Adrenal gland (tissue), 12 donors: Measurements from ENCODE around the gene USP6NL. TPM values are rescaled to one million over a fixed set of nuclear protein-coding genes. Genes with fewer than 3 reads are reported as not detected.

Source experiments
- DNase-seq, 7 donors: peaks; one replicate each; pipeline ENCODE4 v3.0.0-alpha.2; 2019 to 2020
- H3K27ac ChIP-seq, 5 donors: fragments of 200-600 bp; sonication (generic) in 4 of 5; 1 replicate in 3 of 5; 2 replicates in 2 of 5; pipeline versions ENCODE4 v1.5.1 to v1.8.0; 2016 to 2020; ENCODE audit warnings: mild to moderate bottlenecking in 1 of 5
- H3K27me3 ChIP-seq: fragments of 200-600 bp; 2 replicates; pipeline ENCODE4 v1.8.0; 2021
- H3K36me3 ChIP-seq, 2 donors: fragments of 200-600 bp; replicated peaks in 1 of 2; 1 replicate in 1 of 2; 2 replicates in 1 of 2; pipeline versions ENCODE4 v1.5.1 to v1.8.0; 2018 to 2022
- H3K4me1 ChIP-seq, 2 donors: fragments of 200-600 bp; replicated peaks in 1 of 2; 1 replicate in 1 of 2; 2 replicates in 1 of 2; pipeline versions ENCODE4 v1.5.1 to v1.8.0; 2018 to 2021
- H3K4me3 ChIP-seq, 4 donors: fragments of 200-600 bp; sonication (generic) in 3 of 4; one replicate each; pipeline ENCODE4 v1.5.1; 2016 to 2018
- H3K9me3 ChIP-seq, 3 donors: fragments of 200-600 bp; sonication (generic) in 1 of 3; replicated peaks in 1 of 3; 1 replicate in 2 of 3; 2 replicates in 1 of 3; pipeline versions ENCODE4 v1.5.1 to v1.8.0; 2016 to 2021
- POLR2A ChIP-seq, 2 donors: fragments of 450-650 bp; IDR thresholded peaks; one replicate each; pipeline ENCODE4 v1.6.1; 2017; ENCODE audit warnings: antibody characterized with exemption in 2 of 2, mild to moderate bottlenecking in 2 of 2, moderate library complexity in 1 of 2
- WGBS, 4 donors: extraction: QIAGEN DNeasy Blood & Tissue Kit in 2 of 4; methylation state at CpG; one replicate each; pipeline versions ENCODE4 v1.1.5 to v1.1.7; 2013 to 2017; 5-methylcytosine and 5-hydroxymethylcytosine counted together
- intact Hi-C, 2 donors: fragments of 100-400 bp; cut with DNase I; formaldehyde crosslinking; loops; one replicate each; pipeline versions ENCODE4 v1.14.1 to v1.15.0; 2022 to 2023
- polyA plus RNA-seq, 3 donors: library from polyadenylated mRNA; stranded (reverse); fragments of 200-250 nt in 2 of 3; fragments of 350-450 nt in 1 of 3; fragmentation: Illumina TruSeq in 1 of 3; extraction: RNeasy Lipid Tissue Mini Kit (QIAGEN cat#74804) in 1 of 3; gene quantifications; one replicate each; pipeline ENCODE4 v1.2.3, GENCODE V29; 2013 to 2014
- total RNA-seq, 9 donors: library from RNA; depleted of rRNA in 4 of 9; stranded (reverse); fragments of >200 nt in 4 of 9; fragments of 120-200 nt in 1 of 9; fragmentation: NEBNext Ultra II Directional in 1 of 9; extraction: Animal tissue kit (Norgen Biotek cat#: 25700) in 1 of 9; gene quantifications; one replicate each; pipeline versions ENCODE4 v1.1.0 to v1.2.4, GENCODE V29; 2013 to 2023
- TF ChIP-seq, protein P1 (sequence below), 6 experiments: fragments of 450-650 bp in 4 of 6; fragments of 200-600 bp in 2 of 6; sonication (generic) in 1 of 6; IDR thresholded peaks; 1 replicate in 5 of 6; 2 replicates in 1 of 6; pipeline versions ENCODE4 v1.5.1 to v1.8.0; 2016 to 2021; ENCODE audit warnings: antibody characterized with exemption in 6 of 6, mild to moderate bottlenecking in 2 of 6, moderate library complexity in 1 of 6
- donor health status: healthy with polysubstance abuse.
- donor health status: Bipolar disorder and iron deficiency.
- donor health status: DM: yes; HTN: yes; CAD: no.
- donor health status: DM: no; HTN: no; CAD: no.
- donor health status: DM: no; HTN: no; CAD: no.
- donor health status: DM: yes; HTN: yes; CAD: no.

The USP6NL gene
- total and polyA plus RNA-seq, 12 donors, result 3.5 to 35.1 (median 19.8) TPM

- DNase-seq, result no peak
- no peaks in the 10 kb centered on the region for H3K27me3 ChIP-seq
- 35 to 45% (median 40%) methylated on average over 2 of the region's 2 CpGs for WGBS, 4 donors
- peaks cover 0 to 14% of the 10 kb centered on the region in 2 donors for H3K4me1 ChIP-seq
- H3K27ac ChIP-seq, result no peak overlapping the region
- no peak for TF ChIP-seq POLR2A (IDR thresholded peaks at IDR 0.05)
- TF ChIP-seq, protein P1, sequence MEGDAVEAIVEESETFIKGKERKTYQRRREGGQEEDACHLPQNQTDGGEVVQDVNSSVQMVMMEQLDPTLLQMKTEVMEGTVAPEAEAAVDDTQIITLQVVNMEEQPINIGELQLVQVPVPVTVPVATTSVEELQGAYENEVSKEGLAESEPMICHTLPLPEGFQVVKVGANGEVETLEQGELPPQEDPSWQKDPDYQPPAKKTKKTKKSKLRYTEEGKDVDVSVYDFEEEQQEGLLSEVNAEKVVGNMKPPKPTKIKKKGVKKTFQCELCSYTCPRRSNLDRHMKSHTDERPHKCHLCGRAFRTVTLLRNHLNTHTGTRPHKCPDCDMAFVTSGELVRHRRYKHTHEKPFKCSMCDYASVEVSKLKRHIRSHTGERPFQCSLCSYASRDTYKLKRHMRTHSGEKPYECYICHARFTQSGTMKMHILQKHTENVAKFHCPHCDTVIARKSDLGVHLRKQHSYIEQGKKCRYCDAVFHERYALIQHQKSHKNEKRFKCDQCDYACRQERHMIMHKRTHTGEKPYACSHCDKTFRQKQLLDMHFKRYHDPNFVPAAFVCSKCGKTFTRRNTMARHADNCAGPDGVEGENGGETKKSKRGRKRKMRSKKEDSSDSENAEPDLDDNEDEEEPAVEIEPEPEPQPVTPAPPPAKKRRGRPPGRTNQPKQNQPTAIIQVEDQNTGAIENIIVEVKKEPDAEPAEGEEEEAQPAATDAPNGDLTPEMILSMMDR (IDR thresholded peaks at IDR 0.05), result no peak
- H3K36me3 ChIP-seq, result no peaks in the 10 kb centered on the region
- no peaks in the 10 kb centered on the region for H3K9me3 ChIP-seq
- no peak overlapping the region for H3K4me3 ChIP-seq
- intact Hi-C loops, result no loop called here
These were observed 30.2 kb downstream of the USP6NL start for GRCh38 chr10:11581213-11581612.

DNA sequence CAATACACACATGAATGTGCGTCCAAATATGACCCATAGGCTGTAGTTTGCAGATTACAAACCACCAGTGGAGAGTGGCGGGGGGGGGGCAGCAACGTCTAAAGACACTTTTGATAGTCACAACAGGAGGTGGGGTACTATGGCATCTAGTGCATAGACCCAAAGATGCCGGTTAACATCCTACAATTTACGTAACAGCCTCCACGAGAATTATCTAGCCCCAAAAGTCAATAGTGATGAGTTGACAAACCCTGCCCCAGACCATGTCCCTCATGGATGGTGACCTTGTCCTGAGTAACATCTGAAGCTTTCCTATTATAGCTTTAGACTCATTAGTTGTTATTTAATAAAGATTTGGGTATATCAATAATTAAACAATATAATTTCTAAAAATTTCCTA lies 31.6 kb downstream of the USP6NL start:
- H3K36me3 ChIP-seq, result no peaks in the 10 kb centered on the region
- H3K4me3 ChIP-seq, result no peak overlapping the region
- H3K27ac ChIP-seq, result no peak overlapping the region
- no peaks in the 10 kb centered on the region for H3K27me3 ChIP-seq
- H3K4me1 ChIP-seq, result peaks cover 3 to 17% of the 10 kb centered on the region in 2 donors
- H3K9me3 ChIP-seq, result no peaks in the 10 kb centered on the region
- 84 to 89% (median 87%) methylated on average over 6 of the region's 6 CpGs for WGBS, 4 donors
- intact Hi-C loops, result no loop called here
- no peak for DNase-seq
- TF ChIP-seq, protein P1 (IDR thresholded peaks at IDR 0.05), result no peak
- no peak for TF ChIP-seq POLR2A (IDR thresholded peaks at IDR 0.05)

- Histone ChIP-seq H3K27me3 (no peaks in the 10 kb centered on the region), H3K36me3 (no peaks in the 10 kb centered on the region), H3K4me1 (peaks cover 6 to 28% of the 10 kb centered on the region in 2 donors), H3K4me3 (no peak overlapping the region), H3K9me3 (no peaks in the 10 kb centered on the region), H3K27ac (no peak overlapping the region)
- TF ChIP-seq, protein P1 (IDR thresholded peaks at IDR 0.05), result no peak
- no peak for TF ChIP-seq POLR2A (IDR thresholded peaks at IDR 0.05)
- no peak for DNase-seq
- intact Hi-C loops, result no loop called here
- 68 to 85% (median 81%) methylated on average over 2 of the region's 2 CpGs for WGBS, 4 donors
These were observed 32.6 kb downstream of the USP6NL start for GRCh38 chr10:11578802-11579255.

- H3K4me1 ChIP-seq, result peaks cover 6 to 41% of the 10 kb centered on the region in 2 donors
- H3K4me3 ChIP-seq, result no peak overlapping the region
- 95 to 99% (median 96%) methylated on average over 6 of the region's 6 CpGs for WGBS, 4 donors
- no peaks in the 10 kb centered on the region for H3K36me3 ChIP-seq
- TF ChIP-seq, protein P1 (IDR thresholded peaks at IDR 0.05), result no peak
- no peak for TF ChIP-seq POLR2A (IDR thresholded peaks at IDR 0.05)
- intact Hi-C loops, result no loop called here
- no peaks in the 10 kb centered on the region for H3K27me3 ChIP-seq
- no peak overlapping the region for H3K27ac ChIP-seq
- DNase-seq, result no peak
- no peaks in the 10 kb centered on the region for H3K9me3 ChIP-seq
These were observed 35.2 kb downstream of the USP6NL start for GRCh38 chr10:11576092-11576809.
